ENCODE data around the gene SCRN1.

GRCh38 chr7:30027065-30027456, 37.5 kb upstream of the SCRN1 start:
- TF ChIP-seq CTCF (conservative IDR thresholded peaks at IDR 0.05): no peak
- TF ChIP-seq ZFX (IDR thresholded peaks at IDR 0.05): no peak

Measured in C4-2B (cell line).